PC-3 (cell line): ENCODE data around the gene BCAS1. TPM values are rescaled to one million over a fixed set of nuclear protein-coding genes. Genes with fewer than 3 reads are reported as not detected.
"Not testable (repeated sequence)": the region's sequence is repeated elsewhere in the genome, so short reads cannot be mapped to it uniquely, and the experiment has no call there.

Source experiments
- ATAC-seq: fragments of 200-7000 bp; cut with Tn5 transposase; 2 replicates; pipeline ENCODE4 v1.9.1; 2020; ENCODE audit warnings: mild to moderate bottlenecking, moderate library complexity
- BruUV-seq: library from RNA; stranded (reverse); fragments of 400-500 nt; replicated peaks from 2 replicates; lab custom pipeline; 2021; lab: Mats Ljungman, UMichigan
- CTCF ChIA-PET: fragments of 300-600 bp; sonication (Branson Sonifier 250); formaldehyde crosslinking; loops from one replicate; lab custom pipeline; 2022; ENCODE audit warnings: antibody characterized with exemption; lab: Charles Lee
- POLR2A ChIA-PET: fragments of 300-600 bp; sonication (Branson Sonifier 250); formaldehyde crosslinking; loops from one replicate; lab custom pipeline; 2022; ENCODE audit warnings: antibody characterized with exemption; ENCODE audit not compliant: unreplicated experiment; lab: Charles Lee
- DNase-seq: peaks from one replicate; pipeline ENCODE4 v3.0.0-alpha.2; 2015
- H2AFZ ChIP-seq: fragments of 300-600 bp; sonication (generic); 2 replicates; pipeline ENCODE4 v1.6.0; 2016; ENCODE audit warnings: antibody characterized with exemption, low read length
- H3F3A ChIP-seq: fragments of 300-600 bp; sonication (generic); one replicate; pipeline ENCODE4 v1.6.0; 2017; ENCODE audit warnings: antibody characterized with exemption, low read length, control low read depth, mild to moderate bottlenecking; ENCODE audit not compliant: unreplicated experiment
- H3K27ac ChIP-seq: fragments of 300-600 bp; sonication (generic); 2 replicates; pipeline ENCODE4 v1.5.1; 2016; ENCODE audit warnings: mild to moderate bottlenecking, low read length
- H3K27me3 ChIP-seq: fragments of 300-600 bp; sonication (generic); 2 replicates; pipeline ENCODE4 v1.6.1; 2016; ENCODE audit warnings: low read length, mixed read lengths
- H3K36me3 ChIP-seq: fragments of 300-600 bp; sonication (generic); 2 replicates; pipeline ENCODE4 v1.6.1; 2016; ENCODE audit warnings: low read depth, mixed run types, low read length, mixed read lengths
- H3K4me1 ChIP-seq: fragments of 300-600 bp; sonication (generic); 2 replicates; pipeline ENCODE4 v1.5.1; 2016; ENCODE audit warnings: low read length; ENCODE audit not compliant: insufficient read depth
- H3K4me2 ChIP-seq: fragments of 300-600 bp; sonication (generic); 2 replicates; pipeline ENCODE4 v1.6.0; 2016; ENCODE audit warnings: low read length
- H3K4me3 ChIP-seq: fragments of 300-600 bp; sonication (generic); 2 replicates; pipeline ENCODE4 v1.5.1; 2016; ENCODE audit warnings: mild to moderate bottlenecking, low read length, mixed read lengths
- H3K79me2 ChIP-seq: fragments of 300-600 bp; sonication (generic); 2 replicates; pipeline ENCODE4 v1.6.1; 2017; ENCODE audit warnings: low read length, mixed read lengths
- H3K9ac ChIP-seq: fragments of 300-600 bp; sonication (generic); 2 replicates; pipeline ENCODE4 v1.6.0; 2016; ENCODE audit warnings: mild to moderate bottlenecking, low read length
- H3K9me2 ChIP-seq: fragments of 300-600 bp; sonication (generic); replicated peaks from 2 replicates; pipeline ENCODE4 v1.6.1; 2016; ENCODE audit warnings: mixed run types, low read length, mixed read lengths
- H3K9me3 ChIP-seq: fragments of 300-600 bp; sonication (generic); 2 replicates; pipeline ENCODE4 v1.6.1; 2016; ENCODE audit warnings: low read length, mixed read lengths
- H4K20me1 ChIP-seq: fragments of 300-600 bp; sonication (generic); 2 replicates; pipeline ENCODE4 v1.6.1; 2016; ENCODE audit warnings: low read length, mixed read lengths
- CTCF ChIP-seq: fragments of 300-600 bp; sonication (generic); conservative IDR thresholded peaks from 2 replicates; pipeline ENCODE4 v1.5.1; 2017; ENCODE audit warnings: antibody characterized with exemption, low read depth, mild to moderate bottlenecking, low read length
- EZH2 ChIP-seq: fragments of 300-600 bp; sonication (generic); IDR thresholded peaks from one replicate; pipeline ENCODE4 v1.6.1; 2017; ENCODE audit warnings: antibody characterized with exemption, mild to moderate bottlenecking, low read length; ENCODE audit not compliant: unreplicated experiment
- EZH2phosphoT487 ChIP-seq: fragments of 300-600 bp; sonication (generic); IDR thresholded peaks from 2 replicates; pipeline ENCODE4 v1.6.1; 2018; ENCODE audit warnings: mild to moderate bottlenecking, antibody characterized with exemption, low read length, borderline replicate concordance
- intact Hi-C: fragments of 100-400 bp; cut with micrococcal nuclease; formaldehyde crosslinking; loops from 2 replicates; pipeline ENCODE4 v1.9.0; 2023
- total RNA-seq: library from RNA; depleted of rRNA; stranded (reverse); fragments of >200 nt; gene quantifications from 2 replicates; pipeline ENCODE4 v1.2.3, GENCODE V29; 2014

The BCAS1 gene
- total RNA-seq, 1 experiment from 2014 or later: 0.18 TPM

GRCh38 chr20:53974785-53975555, 95.4 kb downstream of the BCAS1 start:
- H3K4me1 ChIP-seq: no peaks in the 10 kb centered on the region
- H3K27ac ChIP-seq: no peak overlapping the region
- ATAC-seq (no peak), DNase-seq (no peak)
- H3F3A ChIP-seq: no peaks in the 10 kb centered on the region
- no TSS peak for BruUV-seq
- H3K9ac ChIP-seq: no peak overlapping the region
- H2AFZ ChIP-seq: no peak overlapping the region
- TF ChIP-seq EZH2 (no peak), CTCF (no peak), EZH2phosphoT487 (no peak)
- H3K9me2 ChIP-seq: no peaks in the 10 kb centered on the region
- no peaks in the 10 kb centered on the region for H3K36me3 ChIP-seq
- peaks cover 20% of the 10 kb centered on the region for H3K27me3 ChIP-seq
- H3K79me2 ChIP-seq: no peaks in the 10 kb centered on the region
- H3K9me3 ChIP-seq: no peaks in the 10 kb centered on the region
- no peak overlapping the region for H3K4me3 ChIP-seq
- no peaks in the 10 kb centered on the region for H4K20me1 ChIP-seq
- H3K4me2 ChIP-seq: no peak overlapping the region
- intact Hi-C loops: no loop called here
- ChIA-PET CTCF (no interaction called here), POLR2A (no interaction called here)

GRCh38 chr20:53973882-53974281, 96.5 kb downstream of the BCAS1 start:
- H3K79me2 ChIP-seq, H2AFZ ChIP-seq, H3K9ac ChIP-seq, H4K20me1 ChIP-seq, H3F3A ChIP-seq, ATAC-seq, H3K27ac ChIP-seq, H3K9me3 ChIP-seq, DNase-seq, intact Hi-C loops, H3K4me3 ChIP-seq, BruUV-seq, H3K4me1 ChIP-seq, H3K36me3 ChIP-seq, H3K4me2 ChIP-seq, H3K9me2 ChIP-seq, CTCF ChIA-PET: not testable (repeated sequence)
- POLR2A ChIA-PET: interaction anchor here (0.6 kb wide), 1 partner anchor 12 kb away, joined by 5 read pairs; no protein-coding TSS in a partner anchor
- peaks cover 14% of the 10 kb centered on the region; the same call in 1 of the 2 replicates for H3K27me3 ChIP-seq

- Histone ChIP-seq H3F3A (no peaks in the 10 kb centered on the region), H3K4me2 (no peak overlapping the region), H3K27ac (no peak overlapping the region), H3K4me3 (no peak overlapping the region), H3K27me3 (peaks cover 22% of the 10 kb centered on the region; the same call in 1 of the 2 replicates), H4K20me1 (no peaks in the 10 kb centered on the region), H3K36me3 (no peaks in the 10 kb centered on the region), H3K9me2 (no peaks in the 10 kb centered on the region), H3K9ac (no peak overlapping the region), H3K4me1 (no peaks in the 10 kb centered on the region), H3K79me2 (no peaks in the 10 kb centered on the region), H3K9me3 (no peaks in the 10 kb centered on the region), H2AFZ (no peak overlapping the region)
- POLR2A ChIA-PET: no interaction called here
- no peak for DNase-seq
- CTCF ChIA-PET: no interaction called here
- TF ChIP-seq EZH2phosphoT487 (no peak), CTCF (no peak), EZH2 (no peak)
- BruUV-seq: no TSS peak
- intact Hi-C loops: no loop called here
- no peak for ATAC-seq
Observed at GRCh38 chr20:53972179-53972578, 98.2 kb downstream of the BCAS1 start.
